ENCODE measurements around the gene MARCHF10.
A peak's percentile ranks its signal among the peaks of the same experiment; 100 is the strongest.

The MARCHF10 gene

GRCh38 chr17:62749926-62750325 lies 58.2 kb downstream of the MARCHF10 start:
- ATAC-seq: no peak

- ATAC-seq: no peak
Observed at GRCh38 chr17:62746941-62747340, 61.2 kb downstream of the MARCHF10 start.

GRCh38 chr17:62745806-62746205 lies 62.3 kb downstream of the MARCHF10 start:
- no peak for ATAC-seq

GRCh38 chr17:62744259-62744658 lies 63.9 kb downstream of the MARCHF10 start:
- no peak for ATAC-seq

GRCh38 chr17:62741290-62741689 lies 66.8 kb downstream of the MARCHF10 start:
- ATAC-seq: peak in 1 of 2 donors; percentile 54

- no peak for ATAC-seq
Observed at GRCh38 chr17:62739645-62740388, 68.3 kb downstream of the MARCHF10 start.

- no peak for ATAC-seq
Observed at GRCh38 chr17:62738281-62738680, 69.8 kb downstream of the MARCHF10 start.

GRCh38 chr17:62737513-62737912 lies 70.6 kb downstream of the MARCHF10 start:
- peak in 1 of 2 donors; percentile 55 for ATAC-seq

GRCh38 chr17:62735044-62735651 lies 73.0 kb downstream of the MARCHF10 start:
- no peak for ATAC-seq

- no peak for ATAC-seq
Observed at GRCh38 chr17:62732125-62732524, 76.0 kb downstream of the MARCHF10 start.

- no peak for ATAC-seq
Observed at GRCh38 chr17:62727916-62728672, 80.0 kb downstream of the MARCHF10 start.

GRCh38 chr17:62725791-62726249 lies 82.3 kb downstream of the MARCHF10 start:
- no peak for ATAC-seq

GRCh38 chr17:62724398-62725146 lies 83.5 kb downstream of the MARCHF10 start:
- peak; percentile 99 for ATAC-seq

- no peak for ATAC-seq
Observed at GRCh38 chr17:62723842-62724241, 84.3 kb downstream of the MARCHF10 start.

GRCh38 chr17:62722625-62723024 lies 85.5 kb downstream of the MARCHF10 start:
- no peak for ATAC-seq

- no peak for ATAC-seq
Observed at GRCh38 chr17:62720126-62720850, 87.8 kb downstream of the MARCHF10 start.

- ATAC-seq: no peak
Observed at GRCh38 chr17:62719586-62719985, 88.5 kb downstream of the MARCHF10 start.

- peak; percentile 21 to 58 for ATAC-seq
Observed at GRCh38 chr17:62718429-62718828, 89.7 kb downstream of the MARCHF10 start.

GRCh38 chr17:62717889-62718288 lies 90.2 kb downstream of the MARCHF10 start:
- ATAC-seq: no peak

GRCh38 chr17:62717589-62717855 lies 90.6 kb downstream of the MARCHF10 start:
- ATAC-seq: no peak

- ATAC-seq: no peak
Observed at GRCh38 chr17:62716834-62717588, 91.1 kb downstream of the MARCHF10 start.

Data from activated CD4-positive, CD25-positive, alpha-beta regulatory T cell treated with anti-CD3 and anti-CD28 coated beads, Interleukin-2, amount 50 U/mL, for 24 hours (primary cell).